CD1c-positive myeloid dendritic cell (primary cell): Measurements from ENCODE around the gene TMEM79.
"Not testable (repeated sequence)": the region's sequence is repeated elsewhere in the genome, so short reads cannot be mapped to it uniquely, and the experiment has no call there.

ENCODE experiments used
- DNase-seq: peaks from one replicate; pipeline ENCODE4 v3.0.0-alpha.2; 2016; ENCODE audit errors: extremely low spot score

The TMEM79 gene

DNA sequence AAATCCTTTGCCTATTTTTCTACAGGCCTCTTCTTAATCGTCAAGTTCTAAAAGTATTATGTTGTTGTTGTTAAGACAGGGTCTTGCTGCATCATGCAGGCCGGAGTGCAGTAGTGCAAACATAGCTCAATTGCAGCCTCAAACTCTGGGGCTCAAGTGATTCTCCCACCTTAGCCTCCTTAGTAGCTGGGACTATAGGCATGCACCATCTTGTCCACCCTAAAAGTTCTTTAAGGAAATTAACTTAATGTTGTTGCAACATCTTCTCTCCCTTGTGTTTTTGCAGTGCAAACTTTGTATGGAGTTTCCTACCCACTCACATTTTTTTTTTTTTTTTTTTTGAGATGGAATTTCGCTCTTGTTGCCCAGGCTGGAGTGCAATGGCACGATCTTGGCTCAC is 19.1 kb downstream of the TMEM79 start:
- DNase-seq = no peak

DNA sequence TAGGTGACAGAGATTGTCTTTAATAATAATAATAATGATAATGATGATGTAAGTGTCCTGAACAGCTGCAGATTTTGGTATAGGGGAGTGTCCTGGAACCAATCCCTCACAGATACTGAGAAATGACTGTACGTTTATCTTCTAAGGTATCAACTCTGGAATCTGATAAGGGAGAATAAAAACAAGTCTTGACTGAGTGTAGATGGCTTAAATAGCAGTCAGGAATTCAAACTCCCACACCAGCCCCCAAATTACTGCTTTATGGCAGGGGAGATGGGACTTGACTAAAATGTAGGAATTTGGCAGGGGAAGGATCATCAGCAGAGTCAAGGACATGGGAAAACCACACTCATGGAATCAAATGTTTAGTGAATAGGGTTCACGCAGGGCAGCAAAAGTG is 21.1 kb downstream of the TMEM79 start:
- no peak for DNase-seq

DNA sequence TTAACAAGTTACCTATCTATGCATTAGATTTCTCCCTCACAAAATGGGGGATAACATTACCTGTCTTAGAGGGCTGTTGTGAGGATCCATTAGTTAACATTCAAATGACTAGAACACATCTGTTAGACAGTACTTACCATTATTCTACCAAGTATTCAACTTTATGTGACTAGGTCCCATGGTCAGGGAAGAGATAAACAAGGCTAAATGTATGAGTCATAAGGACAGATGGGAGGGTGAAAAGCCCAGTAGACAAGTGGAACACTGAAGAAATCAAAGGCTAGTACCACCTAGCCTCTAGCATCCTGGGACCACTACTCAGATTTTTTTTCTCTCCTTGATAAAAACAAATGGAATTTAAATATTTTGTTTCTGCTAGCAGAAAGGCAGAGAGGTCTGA is 24.0 kb downstream of the TMEM79 start:
- no peak for DNase-seq

DNA sequence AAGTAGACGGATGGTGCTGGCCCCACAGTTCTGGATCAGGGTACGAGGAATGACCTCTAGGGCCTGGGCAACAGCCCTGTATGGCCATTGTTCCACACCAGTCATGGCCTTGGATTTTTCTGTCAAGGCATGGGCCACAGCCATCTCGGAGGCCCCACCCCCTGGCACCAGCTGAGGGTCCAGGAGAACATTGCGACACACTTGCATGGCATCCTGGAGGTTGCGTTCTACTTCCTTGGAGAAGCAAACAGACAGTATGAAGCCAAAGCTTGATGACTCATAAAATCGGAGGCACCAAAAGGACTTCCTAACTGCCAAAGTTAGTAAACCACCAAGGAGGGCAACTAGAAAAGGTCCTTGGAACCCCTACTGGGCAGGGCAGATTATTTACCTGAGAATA is 26.8 kb downstream of the TMEM79 start:
- no peak for DNase-seq

GRCh38 chr1:156316909-156317308 is 32.8 kb downstream of the TMEM79 start:
- no peak for DNase-seq

DNA sequence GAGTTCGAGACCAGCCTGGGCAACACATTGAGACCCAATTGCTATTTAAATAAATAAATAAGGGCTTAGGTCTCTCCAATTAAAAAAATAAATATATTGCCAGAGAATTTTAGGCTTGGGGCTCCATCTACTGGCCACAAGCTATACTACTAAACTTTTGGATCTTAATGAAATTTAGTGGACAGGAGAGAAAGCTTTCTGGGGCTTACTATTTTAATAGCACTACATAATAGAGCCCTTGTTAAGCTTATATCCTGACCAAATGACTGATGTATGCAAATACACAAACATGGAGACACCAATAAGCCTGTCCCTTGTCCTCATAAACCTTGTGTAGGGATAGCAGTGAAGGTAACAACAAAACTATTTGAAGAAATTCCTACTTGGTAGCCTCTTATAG is 35.5 kb downstream of the TMEM79 start:
- DNase-seq = peak; percentile 51

- DNase-seq = no peak
These were observed 36.4 kb downstream of the TMEM79 start for GRCh38 chr1:156320560-156320959.

- DNase-seq = not testable (repeated sequence)
These were observed 39.1 kb downstream of the TMEM79 start for GRCh38 chr1:156323179-156323578.

- no peak for DNase-seq
These were observed 52.1 kb downstream of the TMEM79 start for GRCh38 chr1:156336242-156336641.

GRCh38 chr1:156337052-156337887 is 53.1 kb downstream of the TMEM79 start:
- DNase-seq = no peak

- DNase-seq = no peak
These were observed 53.7 kb downstream of the TMEM79 start for GRCh38 chr1:156337888-156338179.

DNA sequence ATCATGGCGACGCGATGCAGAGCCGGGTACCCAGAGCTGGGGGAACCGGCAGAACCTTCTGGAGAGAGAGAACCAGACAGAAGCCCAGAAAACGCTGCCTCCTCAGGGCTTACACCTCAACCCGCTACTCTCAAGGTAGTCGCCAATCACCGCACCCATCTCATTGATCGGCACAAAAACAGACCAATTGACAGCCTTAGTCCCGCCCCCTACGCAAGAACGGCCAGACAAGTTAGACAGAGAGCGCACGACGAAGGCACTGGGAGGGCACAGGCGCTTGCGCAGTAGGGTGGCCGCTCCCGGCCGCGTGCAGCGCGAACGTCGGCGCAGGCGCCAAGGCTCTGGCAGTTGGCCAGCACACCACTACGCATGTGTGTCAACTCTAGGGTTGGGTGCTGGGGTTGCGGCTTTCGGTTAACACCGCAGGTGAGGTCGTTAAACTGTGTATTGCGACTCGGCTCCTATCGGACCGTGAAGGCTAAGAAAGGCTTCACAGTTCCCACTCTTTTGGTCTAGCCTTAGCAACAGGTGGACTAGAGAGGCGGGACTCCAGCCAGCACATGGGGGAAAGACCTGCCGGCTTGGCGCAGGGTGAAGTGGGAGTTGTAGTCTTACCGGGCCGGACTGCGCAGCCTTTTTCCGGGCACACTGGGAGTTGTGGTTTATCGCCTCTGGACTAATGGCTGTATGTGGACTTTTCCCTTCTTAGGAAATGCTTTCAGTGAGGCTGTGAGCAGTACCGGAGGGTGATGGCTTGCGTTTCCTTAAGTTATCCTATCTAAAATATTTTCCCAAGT is 54.3 kb downstream of the TMEM79 start, which contains the start of the genes CCT3 and TSACC:
TSS of gene CCT3 (minus strand) at position 113 of the 797 bp plus-strand sequence. CDS start at position 5, 108 bp downstream.
TSS of gene TSACC (plus strand) at position 347 of the 797 bp plus-strand sequence. CDS start 1,232 bp downstream, outside the sequence.
- peak; percentile 99 for DNase-seq
